HPDE6-E6E7 (cell line): ENCODE data around the gene GADD45B.
"Not testable (repeated sequence)": the region's sequence is repeated elsewhere in the genome, so short reads cannot be mapped to it uniquely, and the experiment has no call there.

Source experiments
- DNase-seq: peaks from one replicate; pipeline ENCODE4 v3.0.0; 2011; ENCODE audit warnings: missing footprints; ENCODE audit errors: extremely low spot score

GADD45B gene

GRCh38 chr19:2443785-2444182 is 32.1 kb upstream of the GADD45B start:
- DNase-seq: no peak

- DNase-seq: no peak
Measured at GRCh38 chr19:2444251-2445002, 31.5 kb upstream of the GADD45B start.

- DNase-seq: no peak
Measured at GRCh38 chr19:2446381-2446780, 29.5 kb upstream of the GADD45B start.

- no peak for DNase-seq
Measured at GRCh38 chr19:2449019-2449418, 26.9 kb upstream of the GADD45B start.

- no peak for DNase-seq
Measured at GRCh38 chr19:2451138-2451537, 24.8 kb upstream of the GADD45B start.

DNA sequence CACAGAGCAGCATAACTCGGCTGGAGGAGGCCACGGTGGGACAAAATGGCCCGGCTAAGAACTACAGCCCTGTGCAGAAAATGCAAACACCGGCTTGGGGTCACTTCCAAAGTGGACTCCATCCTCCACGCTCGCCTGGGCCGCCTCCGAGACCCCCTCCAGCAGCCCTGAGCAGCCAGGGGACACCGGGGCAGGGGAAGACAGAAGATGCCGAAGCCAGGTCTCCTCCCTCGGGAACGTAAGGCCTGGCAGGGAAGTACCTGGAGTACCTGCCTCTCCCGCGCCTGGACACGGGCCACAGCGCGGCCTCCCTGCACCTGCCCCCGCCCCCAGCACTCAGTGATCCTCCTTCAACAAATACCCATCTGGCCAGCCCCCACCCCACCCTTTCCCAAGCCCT is 24.2 kb upstream of the GADD45B start:
- DNase-seq: no peak

GRCh38 chr19:2453431-2454025 is 22.4 kb upstream of the GADD45B start:
- no peak for DNase-seq

DNA sequence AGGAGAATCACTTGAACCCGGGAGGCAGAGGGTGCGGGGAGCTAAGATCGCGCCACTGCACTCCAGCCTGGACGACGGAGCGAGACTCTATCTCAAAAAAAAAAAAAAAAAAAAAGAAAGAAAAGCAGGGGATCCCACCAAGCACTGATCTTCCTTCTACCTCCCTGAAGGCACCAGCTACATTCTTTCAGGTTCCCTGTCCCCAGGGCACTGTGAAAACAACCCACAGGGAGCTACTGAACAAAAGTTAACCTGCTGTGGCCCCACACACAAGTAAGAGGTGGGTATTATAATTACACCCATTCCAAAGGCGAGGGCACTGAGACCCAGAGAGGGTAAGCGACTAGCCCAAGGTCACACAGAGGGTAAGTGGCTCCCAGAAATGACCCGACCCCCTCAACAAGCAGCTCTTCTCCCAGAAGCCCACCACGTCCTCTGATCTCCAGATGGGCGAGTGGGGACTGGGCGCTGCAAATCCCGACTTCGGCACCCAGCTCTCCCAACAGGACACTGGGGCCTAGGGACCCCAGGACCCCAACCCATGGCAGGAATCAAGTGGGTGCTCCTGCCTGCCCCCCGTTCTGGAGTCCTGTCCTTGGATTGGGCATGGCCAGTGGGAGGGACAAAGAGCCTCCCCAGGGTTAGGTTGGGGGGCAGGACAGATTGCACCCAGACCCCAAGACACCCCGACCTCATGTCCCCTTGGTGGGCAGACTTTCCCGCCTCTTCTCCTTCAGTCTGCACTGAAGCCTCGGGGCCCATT is 21.5 kb upstream of the GADD45B start:
- DNase-seq: no peak

- no peak for DNase-seq
Measured at GRCh38 chr19:2454962-2455850, 20.7 kb upstream of the GADD45B start.

DNA sequence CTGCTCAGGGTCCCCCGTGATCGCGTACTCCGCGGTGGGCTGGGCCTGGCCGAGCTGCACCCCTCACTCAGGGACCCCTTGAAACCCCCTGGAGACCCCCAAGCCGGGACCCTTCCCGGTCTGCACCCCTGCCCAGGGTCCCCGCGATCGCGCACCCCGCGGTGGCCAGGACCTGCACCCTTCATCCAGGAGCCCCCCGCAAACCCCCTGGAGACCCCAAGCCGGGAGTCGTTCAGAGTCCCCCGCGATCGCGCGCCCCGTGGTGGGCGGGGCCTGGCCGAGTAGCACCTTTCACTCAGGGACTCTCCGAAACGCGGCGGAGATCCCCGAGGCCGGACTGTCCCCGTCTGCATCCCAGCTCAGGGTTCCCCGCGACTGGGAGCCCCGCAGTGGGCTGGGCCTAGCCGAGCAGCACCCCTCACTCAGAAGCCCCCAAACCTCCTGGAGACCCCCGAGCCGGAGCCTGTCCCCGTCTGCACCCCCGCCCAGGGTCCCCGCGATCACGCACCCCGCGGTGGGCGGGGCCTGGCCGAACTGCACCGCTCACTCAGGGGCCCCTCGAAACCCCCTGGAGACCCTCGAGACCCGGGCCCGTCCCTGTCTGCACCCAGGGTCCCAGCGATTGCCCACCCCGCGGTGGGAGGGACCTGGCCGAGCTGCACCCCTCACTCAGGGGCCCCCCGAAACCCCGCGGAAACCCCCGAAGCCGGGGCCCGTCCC is 19.9 kb upstream of the GADD45B start:
- DNase-seq: peak; percentile 48

- DNase-seq: no peak
Measured at GRCh38 chr19:2457394-2458037, 18.4 kb upstream of the GADD45B start.

- DNase-seq: no peak
Measured at GRCh38 chr19:2458054-2458453, 17.9 kb upstream of the GADD45B start.

DNA sequence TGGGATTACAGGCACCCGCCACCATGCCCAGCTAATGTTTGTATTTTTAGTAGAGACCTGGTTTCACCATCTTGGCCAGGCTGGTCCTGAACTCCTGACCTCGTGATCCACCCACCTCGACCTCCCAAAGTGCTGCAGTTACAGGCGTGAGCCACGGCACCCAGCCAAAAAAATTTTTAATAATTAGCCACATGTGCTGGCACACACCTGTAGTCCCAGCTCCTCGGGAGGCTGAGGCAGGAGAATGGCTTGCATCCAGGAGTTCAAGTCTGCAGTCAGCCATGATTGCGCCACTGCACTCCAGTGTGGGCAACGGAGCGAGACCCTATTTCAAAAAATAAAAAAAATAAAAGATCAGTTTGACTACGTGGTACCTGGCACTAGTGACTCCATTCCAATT is 17.2 kb upstream of the GADD45B start:
- DNase-seq: not testable (repeated sequence)

GRCh38 chr19:2460245-2460644 is 15.7 kb upstream of the GADD45B start:
- DNase-seq: no peak

DNA sequence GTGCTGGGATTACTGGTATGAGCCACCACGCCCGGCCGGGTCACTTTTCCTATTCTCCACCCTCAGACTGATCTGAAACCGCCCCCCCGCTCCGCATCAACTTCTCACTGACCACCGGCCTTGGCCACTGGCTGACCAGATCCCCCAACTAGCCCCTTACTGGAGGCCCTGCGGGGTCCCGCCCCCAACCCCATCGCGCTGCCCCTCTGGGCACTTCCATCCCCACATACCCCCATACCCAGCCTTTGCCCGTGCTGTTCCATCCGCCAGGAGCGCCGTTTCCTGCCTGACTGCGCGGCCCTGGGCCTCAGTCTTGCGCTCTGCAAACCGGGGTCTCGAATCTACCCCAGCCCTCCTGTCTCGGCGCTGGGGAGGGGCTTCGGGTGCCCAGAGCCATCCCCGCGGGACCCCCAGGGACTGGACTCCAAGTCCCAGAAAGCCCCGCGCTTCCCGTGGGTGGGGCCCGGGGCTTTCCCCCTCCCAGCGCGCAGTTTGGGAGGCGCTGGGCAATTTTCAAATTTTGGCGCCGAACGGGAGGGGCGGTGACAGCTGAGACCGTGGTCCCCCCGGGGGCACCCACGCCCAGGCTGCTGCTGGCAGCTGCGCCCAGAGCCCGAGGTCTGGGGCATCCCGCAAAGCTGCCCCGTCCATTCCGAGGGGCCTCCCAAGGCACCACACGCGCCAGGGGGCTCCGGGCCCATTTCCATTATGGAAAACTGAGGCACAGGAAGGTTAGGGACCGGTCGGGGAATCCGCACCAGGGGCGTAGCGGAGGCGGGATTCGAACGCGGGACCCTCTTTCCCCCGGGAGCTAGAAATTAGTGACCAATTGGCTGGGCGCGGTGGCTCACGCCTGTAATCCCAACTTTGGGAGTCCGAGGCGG is 13.9 kb upstream of the GADD45B start:
- peak; percentile 51 for DNase-seq

- peak; percentile 47 for DNase-seq
Measured at GRCh38 chr19:2462635-2463421, 13.1 kb upstream of the GADD45B start.

GRCh38 chr19:2463694-2464093 is 12.2 kb upstream of the GADD45B start:
- not testable (repeated sequence) for DNase-seq

DNA sequence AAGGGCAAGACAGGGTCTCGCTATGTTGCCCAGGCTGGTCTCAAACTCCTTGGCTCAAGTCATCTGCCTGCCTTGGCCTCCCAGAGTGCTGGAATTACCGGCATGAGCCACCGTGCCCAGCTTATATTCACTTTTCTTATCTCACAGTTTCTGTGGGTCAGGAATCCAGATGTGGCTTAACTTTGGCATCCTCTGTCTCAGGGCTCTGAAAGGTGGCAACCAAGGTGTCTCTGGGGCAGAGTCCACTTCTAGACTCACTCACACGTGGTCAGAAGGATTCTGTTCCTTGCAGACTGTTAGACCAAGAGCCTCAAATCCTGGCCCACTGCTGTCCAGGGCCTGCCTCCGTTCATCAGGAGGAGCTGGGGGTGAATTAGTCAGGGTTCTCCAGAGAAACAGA is 11.5 kb upstream of the GADD45B start:
- no peak for DNase-seq

GRCh38 chr19:2468596-2468995 is 7.3 kb upstream of the GADD45B start:
- DNase-seq: no peak
